ENCODE measurements around the gene FHAD1.

FHAD1 gene

GRCh38 chr1:15435239-15436077 lies 188.4 kb downstream of the FHAD1 start:
- no peak for TF ChIP-seq CTCF (IDR thresholded peaks at IDR 0.05; ENCODE audit: low read depth, low read length)
- no peak overlapping the region for H3K4me3 ChIP-seq (ENCODE audit: low read depth, low read length)
- no peak for DNase-seq (ENCODE audit: low read depth, low spot score)
- in situ Hi-C loops (cut with HindIII; ENCODE audit: low sequenced_read_pairs) = loop anchor here (25.0 kb wide), 1 partner anchor 298 kb away; no protein-coding TSS in a partner anchor

DNA sequence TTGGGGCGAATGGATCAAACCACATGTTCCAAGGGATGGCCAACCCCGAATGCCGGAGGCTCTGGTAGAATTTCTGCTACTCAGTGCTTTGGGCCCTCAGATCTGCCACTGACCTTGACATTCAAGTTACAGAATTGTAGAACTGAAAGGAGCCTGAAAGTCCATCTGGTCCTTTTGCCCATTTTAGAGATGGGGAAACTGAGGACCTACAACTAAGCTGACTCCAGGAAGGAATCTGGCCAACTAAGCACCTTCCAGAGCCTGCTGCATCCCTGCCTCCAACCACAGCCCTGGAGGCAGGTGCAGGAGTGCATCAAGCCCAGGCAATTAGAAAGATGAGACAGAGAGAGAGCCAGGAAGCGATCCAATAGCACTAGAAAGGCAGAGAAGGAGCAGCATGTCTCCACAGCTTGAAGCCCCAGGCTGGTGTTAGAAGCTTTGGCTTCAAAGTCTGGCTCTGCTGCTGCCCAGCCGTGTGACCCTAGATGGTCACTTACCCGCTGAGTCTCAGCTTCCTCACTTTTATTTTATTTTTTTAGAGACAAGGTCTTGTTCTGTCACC lies 189.9 kb downstream of the FHAD1 start:
- in situ Hi-C loops (cut with HindIII; ENCODE audit: low sequenced_read_pairs) = loop anchor here (25.0 kb wide), 1 partner anchor 300 kb away; no protein-coding TSS in a partner anchor
- TF ChIP-seq CTCF (IDR thresholded peaks at IDR 0.05; ENCODE audit: low read depth, low read length) = no peak
- DNase-seq (ENCODE audit: low read depth, low spot score) = no peak
- no peak overlapping the region for H3K4me3 ChIP-seq (ENCODE audit: low read depth, low read length)

DNA sequence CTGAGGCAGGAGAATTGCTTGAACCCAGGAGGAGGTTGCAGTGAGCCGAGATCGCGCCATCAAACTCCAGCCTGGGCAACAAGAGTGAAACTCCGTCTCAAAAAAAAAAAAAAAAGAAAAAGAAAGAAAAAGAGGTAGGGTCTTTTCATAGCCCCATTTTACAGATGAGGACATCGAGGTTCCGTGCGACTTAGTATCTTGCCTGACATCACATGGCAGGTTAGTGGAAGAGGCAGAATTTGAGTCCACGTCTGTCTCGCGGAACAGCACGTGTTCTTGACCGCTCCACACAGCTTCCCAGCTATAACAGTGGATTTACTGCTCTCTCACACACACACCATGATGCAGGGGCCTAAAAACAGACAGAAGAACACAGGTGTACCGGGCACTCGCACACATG lies 192.3 kb downstream of the FHAD1 start:
- no peak overlapping the region for H3K4me3 ChIP-seq (ENCODE audit: low read depth, low read length)
- TF ChIP-seq CTCF (IDR thresholded peaks at IDR 0.05; ENCODE audit: low read depth, low read length) = no peak
- in situ Hi-C loops (cut with HindIII; ENCODE audit: low sequenced_read_pairs) = loop anchor here (25.0 kb wide), 1 partner anchor 302 kb away; no protein-coding TSS in a partner anchor
- DNase-seq (ENCODE audit: low read depth, low spot score) = no peak

- in situ Hi-C loops (cut with HindIII; ENCODE audit: low sequenced_read_pairs) = loop anchor here (25.0 kb wide), 1 partner anchor 303 kb away; no protein-coding TSS in a partner anchor
- no peak for TF ChIP-seq CTCF (IDR thresholded peaks at IDR 0.05; ENCODE audit: low read depth, low read length)
Measured at GRCh38 chr1:15440357-15440756, 193.3 kb downstream of the FHAD1 start.

DNA sequence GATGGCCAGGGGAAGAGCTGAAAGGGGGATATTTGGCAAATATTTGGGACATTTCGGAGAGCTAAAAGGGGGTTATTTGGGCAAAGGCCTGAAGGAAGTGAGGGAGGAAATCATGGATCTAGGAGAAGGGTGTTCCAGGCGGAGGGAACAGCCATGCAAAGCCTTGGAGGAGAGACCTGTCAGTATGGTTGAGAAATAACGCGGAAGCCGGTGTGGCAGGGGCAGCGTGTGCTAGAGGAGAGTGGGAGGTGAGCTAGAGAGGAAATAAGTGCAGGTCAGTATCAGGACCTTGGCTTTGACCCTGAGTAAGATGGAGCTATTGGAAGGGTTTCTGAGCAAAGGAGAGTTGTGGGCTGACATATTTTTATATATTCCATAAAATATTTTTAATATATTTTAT lies 194.2 kb downstream of the FHAD1 start:
- H3K4me3 ChIP-seq (ENCODE audit: low read depth, low read length) = no peak overlapping the region
- no peak for DNase-seq (ENCODE audit: low read depth, low spot score)
- in situ Hi-C loops (cut with HindIII; ENCODE audit: low sequenced_read_pairs) = loop anchor here (25.0 kb wide), 1 partner anchor 304 kb away; no protein-coding TSS in a partner anchor
- TF ChIP-seq CTCF (IDR thresholded peaks at IDR 0.05; ENCODE audit: low read depth, low read length) = no peak

More at GRCh38 chr1:15440357-15440756, 193.3 kb downstream of the FHAD1 start:
- DNase-seq (ENCODE audit: low read depth, low spot score) = no peak
- H3K4me3 ChIP-seq (ENCODE audit: low read depth, low read length) = no peak overlapping the region

GRCh38 chr1:15442119-15442518 lies 195.1 kb downstream of the FHAD1 start:
- in situ Hi-C loops (cut with HindIII; ENCODE audit: low sequenced_read_pairs) = loop anchor here (25.0 kb wide), 1 partner anchor 305 kb away; no protein-coding TSS in a partner anchor
- no peak for DNase-seq (ENCODE audit: low read depth, low spot score)
- no peak for TF ChIP-seq CTCF (IDR thresholded peaks at IDR 0.05; ENCODE audit: low read depth, low read length)

More at GRCh38 chr1:15442119-15442518, 195.1 kb downstream of the FHAD1 start:
- no peak overlapping the region for H3K4me3 ChIP-seq (ENCODE audit: low read depth, low read length)
